Upper lobe of left lung (tissue), 6 donors: Measurements from ENCODE around the gene FSIP2. TPM values are rescaled to one million over a fixed set of nuclear protein-coding genes. Genes with fewer than 3 reads are reported as not detected.

Source experiments
- ATAC-seq, 2 donors: fragments of 200-7000 bp; cut with Tn5 transposase; one replicate each; pipeline ENCODE4 v1.9.1; 2022; ENCODE audit warnings: mild to moderate bottlenecking in 2 of 2, moderate library complexity in 2 of 2; ENCODE audit not compliant: low FRiP score in 2 of 2
- DNase-seq, 2 donors: peaks; one replicate each; pipeline ENCODE4 v3.0.0-alpha.2; 2019 to 2020
- H3K27ac ChIP-seq, 4 donors: fragments of 200-600 bp; sonication (generic); one replicate each; pipeline ENCODE4 v1.5.1; 2016 to 2019
- H3K27me3 ChIP-seq, 4 donors: fragments of 200-600 bp; sonication (generic); one replicate each; pipeline ENCODE4 v1.5.1; 2017 to 2019
- H3K36me3 ChIP-seq, 4 donors: fragments of 200-600 bp; sonication (generic); one replicate each; pipeline ENCODE4 v1.5.1; 2016 to 2019
- H3K4me1 ChIP-seq, 4 donors: fragments of 200-600 bp; sonication (generic); one replicate each; pipeline ENCODE4 v1.5.1; 2018 to 2019
- H3K4me3 ChIP-seq, 4 donors: fragments of 200-600 bp; sonication (generic); one replicate each; pipeline ENCODE4 v1.5.1; 2017 to 2019; ENCODE audit warnings: mild to moderate bottlenecking in 2 of 4, moderate library complexity in 1 of 4
- H3K9me3 ChIP-seq, 4 donors: fragments of 200-600 bp; sonication (generic); one replicate each; pipeline ENCODE4 v1.5.1; 2018 to 2019
- CTCF ChIP-seq, 6 experiments: fragments of 450-650 bp in 4 of 6; fragments of 200-600 bp in 2 of 6; sonication (generic) in 2 of 6; IDR thresholded peaks; one replicate each; pipeline ENCODE4 v1.5.1; 2016 to 2019; ENCODE audit warnings: antibody characterized with exemption in 6 of 6
- EP300 ChIP-seq, 4 donors: sonication (generic); formaldehyde crosslinking; IDR thresholded peaks; one replicate each; pipeline ENCODE4 v1.5.1; 2017; ENCODE audit warnings: antibody characterized with exemption in 4 of 4, control low read depth in 2 of 4
- POLR2A ChIP-seq, 4 donors: fragments of 450-650 bp; IDR thresholded peaks; one replicate each; pipeline ENCODE4 v1.5.1; 2016 to 2017; ENCODE audit warnings: antibody characterized with exemption in 4 of 4, mild to moderate bottlenecking in 2 of 4
- POLR2AphosphoS5 ChIP-seq, 2 donors: sonication (generic); formaldehyde crosslinking; IDR thresholded peaks; one replicate each; pipeline ENCODE4 v1.5.1; 2017; ENCODE audit warnings: antibody characterized with exemption in 2 of 2
- WGBS, 2 donors: methylation state at CpG; one replicate each; pipeline ENCODE4 v1.1.5; 2017 to 2018; 5-methylcytosine and 5-hydroxymethylcytosine counted together
- total RNA-seq, 6 donors: library from RNA; depleted of rRNA in 4 of 6; stranded (reverse); fragments of >200 nt in 4 of 6; gene quantifications; one replicate each; pipeline versions ENCODE4 v1.1.0 to v1.2.1, GENCODE V29; 2016 to 2021
- donor health status: DM: no; HTN: no; CAD: no; lungs with moderate emphysema.
- donor health status: DM: no; HTN: yes; CAD: no; lungs with severe emphysema.

FSIP2 gene
- total RNA-seq, 6 donors from 2014 or later = 0.11 to 5.2 (median 0.60) TPM

- WGBS, 2 donors = 92 to 95% methylated on average over 2 of the region's 2 CpGs
These were observed 48.9 kb downstream of the FSIP2 start for GRCh38 chr2:185787227-185788145.

GRCh38 chr2:185790361-185790760 lies 51.8 kb downstream of the FSIP2 start:
- H3K27me3 ChIP-seq = no peaks in the 10 kb centered on the region
- H3K27ac ChIP-seq = no peak overlapping the region
- no peak overlapping the region for H3K4me3 ChIP-seq
- DNase-seq = no peak
- no peaks in the 10 kb centered on the region for H3K36me3 ChIP-seq
- no peaks in the 10 kb centered on the region for H3K9me3 ChIP-seq
- no peak for ATAC-seq
- no peak for TF ChIP-seq CTCF (IDR thresholded peaks at IDR 0.05)
- TF ChIP-seq EP300 (IDR thresholded peaks at IDR 0.05) = no peak
- TF ChIP-seq POLR2A (IDR thresholded peaks at IDR 0.05) = no peak
- TF ChIP-seq POLR2AphosphoS5 (IDR thresholded peaks at IDR 0.05) = no peak
- H3K4me1 ChIP-seq = no peaks in the 10 kb centered on the region
- WGBS, 2 donors = 76 to 78% methylated on average over 2 of the region's 2 CpGs

More at GRCh38 chr2:185787227-185788145, 48.9 kb downstream of the FSIP2 start:
- H3K9me3 ChIP-seq = no peaks in the 10 kb centered on the region
- ATAC-seq (no peak), DNase-seq (no peak)
- no peak for TF ChIP-seq POLR2A (IDR thresholded peaks at IDR 0.05)
- no peak for TF ChIP-seq EP300 (IDR thresholded peaks at IDR 0.05)
- no peak for TF ChIP-seq CTCF (IDR thresholded peaks at IDR 0.05)
- TF ChIP-seq POLR2AphosphoS5 (IDR thresholded peaks at IDR 0.05) = no peak
- H3K4me3 ChIP-seq = no peak overlapping the region
- no peaks in the 10 kb centered on the region for H3K27me3 ChIP-seq
- no peak overlapping the region for H3K27ac ChIP-seq
- no peaks in the 10 kb centered on the region for H3K36me3 ChIP-seq
- H3K4me1 ChIP-seq = no peaks in the 10 kb centered on the region

GRCh38 chr2:185793532-185794345 lies 55.1 kb downstream of the FSIP2 start:
- H3K4me3 ChIP-seq = no peak overlapping the region
- no peaks in the 10 kb centered on the region for H3K9me3 ChIP-seq
- H3K27me3 ChIP-seq = no peaks in the 10 kb centered on the region
- TF ChIP-seq POLR2A (IDR thresholded peaks at IDR 0.05) (no peak), POLR2AphosphoS5 (IDR thresholded peaks at IDR 0.05) (no peak), EP300 (IDR thresholded peaks at IDR 0.05) (no peak), CTCF (IDR thresholded peaks at IDR 0.05) (no peak)
- WGBS, 2 donors = 67 to 76% methylated on average over 7 of the region's 7 CpGs
- no peaks in the 10 kb centered on the region for H3K36me3 ChIP-seq
- H3K4me1 ChIP-seq = no peaks in the 10 kb centered on the region
- ATAC-seq (no peak), DNase-seq (no peak)
- H3K27ac ChIP-seq = no peak overlapping the region

- H3K27me3 ChIP-seq = no peaks in the 10 kb centered on the region
- no peaks in the 10 kb centered on the region for H3K4me1 ChIP-seq
- no peak overlapping the region for H3K27ac ChIP-seq
- H3K36me3 ChIP-seq = no peaks in the 10 kb centered on the region
- 79 to 83% methylated on average over 2 of the region's 2 CpGs for WGBS, 2 donors
- ATAC-seq (no peak), DNase-seq (no peak)
- no peak overlapping the region for H3K4me3 ChIP-seq
- H3K9me3 ChIP-seq = no peaks in the 10 kb centered on the region
- no peak for TF ChIP-seq POLR2AphosphoS5 (IDR thresholded peaks at IDR 0.05)
- TF ChIP-seq CTCF (IDR thresholded peaks at IDR 0.05) = no peak
- no peak for TF ChIP-seq POLR2A (IDR thresholded peaks at IDR 0.05)
- TF ChIP-seq EP300 (IDR thresholded peaks at IDR 0.05) = no peak
These were observed 58.2 kb downstream of the FSIP2 start for GRCh38 chr2:185796758-185797157.
